ENCODE measurements around the gene DNAAF5.
A peak's percentile ranks its signal among the peaks of the same experiment; 100 is the strongest.

Gene DNAAF5

GRCh38 chr7:726084-726853 lies at the start of gene DNAAF5:
TSS of gene DNAAF5 (plus strand) at chr7:726699. CDS start at chr7:726721, 22 bp downstream.
- H3K4me3 ChIP-seq (ENCODE audit: low read depth, low read length): peak within 1 kb of the TSS; percentile 47
- in situ Hi-C loops (cut with HindIII; ENCODE audit: low sequenced_read_pairs): no loop called here
- peak; percentile 34 for DNase-seq (ENCODE audit: low read depth)
- no peak for TF ChIP-seq CTCF (IDR thresholded peaks at IDR 0.05; ENCODE audit: low read depth, low read length, missing control alignments)

GRCh38 chr7:676972-677385 lies 49.5 kb upstream of the DNAAF5 start:
- TF ChIP-seq CTCF (IDR thresholded peaks at IDR 0.05; ENCODE audit: low read depth, low read length, missing control alignments): no peak
- in situ Hi-C loops (cut with HindIII; ENCODE audit: low sequenced_read_pairs): no loop called here
- DNase-seq (ENCODE audit: low read depth): no peak
- no peak overlapping the region for H3K4me3 ChIP-seq (ENCODE audit: low read depth, low read length)

GRCh38 chr7:680411-681127 lies 45.9 kb upstream of the DNAAF5 start:
- TF ChIP-seq CTCF (IDR thresholded peaks at IDR 0.05; ENCODE audit: low read depth, low read length, missing control alignments): no peak
- in situ Hi-C loops (cut with HindIII; ENCODE audit: low sequenced_read_pairs): no loop called here
- no peak overlapping the region for H3K4me3 ChIP-seq (ENCODE audit: low read depth, low read length)
- no peak for DNase-seq (ENCODE audit: low read depth)

- in situ Hi-C loops (cut with HindIII; ENCODE audit: low sequenced_read_pairs): no loop called here
- DNase-seq (ENCODE audit: low read depth): no peak
- no peak for TF ChIP-seq CTCF (IDR thresholded peaks at IDR 0.05; ENCODE audit: low read depth, low read length, missing control alignments)
- H3K4me3 ChIP-seq (ENCODE audit: low read depth, low read length): no peak overlapping the region
These were observed 44.8 kb upstream of the DNAAF5 start for GRCh38 chr7:681551-682307.

GRCh38 chr7:682810-683209 lies 43.7 kb upstream of the DNAAF5 start:
- no peak for DNase-seq (ENCODE audit: low read depth)
- no peak overlapping the region for H3K4me3 ChIP-seq (ENCODE audit: low read depth, low read length)
- in situ Hi-C loops (cut with HindIII; ENCODE audit: low sequenced_read_pairs): no loop called here
- TF ChIP-seq CTCF (IDR thresholded peaks at IDR 0.05; ENCODE audit: low read depth, low read length, missing control alignments): no peak

- H3K4me3 ChIP-seq (ENCODE audit: low read depth, low read length): no peak overlapping the region
- TF ChIP-seq CTCF (IDR thresholded peaks at IDR 0.05; ENCODE audit: low read depth, low read length, missing control alignments): no peak
- in situ Hi-C loops (cut with HindIII; ENCODE audit: low sequenced_read_pairs): no loop called here
- DNase-seq (ENCODE audit: low read depth): no peak
These were observed 42.8 kb upstream of the DNAAF5 start for GRCh38 chr7:683526-684205.
